ENCODE results near the gene OR11L1.

OR11L1 gene

DNA sequence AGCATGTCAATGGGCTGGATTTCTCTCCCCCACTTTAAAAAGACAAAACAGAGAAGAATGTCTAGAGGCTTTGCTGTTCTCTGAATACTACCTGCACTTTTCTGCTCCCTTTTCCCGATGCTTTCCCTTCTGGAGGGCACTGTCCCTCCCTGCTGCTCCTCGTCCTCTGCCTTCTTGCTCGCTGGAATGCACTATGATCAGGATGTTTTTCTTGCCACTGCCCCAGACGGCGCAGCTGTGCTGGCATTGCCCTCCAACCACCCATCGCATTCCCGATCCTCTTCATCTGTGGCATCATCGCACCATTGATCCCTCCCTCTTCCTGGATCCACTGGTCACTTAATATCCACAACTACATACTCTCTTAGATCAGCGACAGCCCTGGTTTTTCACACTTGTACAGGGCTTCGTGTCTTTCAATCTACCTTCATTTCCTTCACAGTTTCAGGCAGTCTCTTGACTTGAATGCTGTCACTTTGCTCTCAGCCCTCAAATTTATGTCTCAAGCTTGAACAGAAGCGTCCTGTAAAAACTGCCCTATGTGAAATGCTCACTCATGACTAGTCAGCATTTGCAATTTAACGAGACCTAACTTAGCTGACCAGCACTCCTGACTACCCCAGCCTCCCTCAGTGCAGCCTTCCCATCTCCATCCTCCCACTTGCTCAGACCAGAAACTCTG is 3.5 kb upstream of the OR11L1 start:
- no peak for TF ChIP-seq CTCF (IDR thresholded peaks at IDR 0.05; ENCODE audit: low read length, missing control alignments)
- no peak for DNase-seq (ENCODE audit: low read depth)
- no peak overlapping the region for H3K4me3 ChIP-seq (replicated peaks; ENCODE audit: low read depth, low read length)

DNA sequence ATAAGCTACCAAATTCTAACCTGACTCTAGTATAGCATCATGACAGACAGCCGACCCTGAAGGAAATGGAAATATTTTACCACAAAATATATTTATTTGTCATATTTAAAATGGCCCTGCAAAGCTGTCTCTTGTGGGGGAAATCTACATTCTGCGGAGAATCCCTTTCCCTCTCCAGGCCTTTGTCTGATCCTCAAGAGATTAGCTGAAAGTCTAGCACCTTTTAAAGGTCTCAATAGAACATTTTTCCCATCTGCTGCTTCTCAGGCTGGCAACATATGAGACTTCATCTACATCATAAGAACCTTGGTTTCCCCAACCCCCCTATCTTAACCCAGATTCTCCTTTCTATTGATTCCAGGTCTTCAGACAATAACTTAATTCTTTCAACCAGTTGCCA is 1.7 kb upstream of the OR11L1 start:
- no peak for DNase-seq (ENCODE audit: low read depth)
- H3K4me3 ChIP-seq (replicated peaks; ENCODE audit: low read depth, low read length), result no peak overlapping the region
- TF ChIP-seq CTCF (IDR thresholded peaks at IDR 0.05; ENCODE audit: low read length, missing control alignments), result no peak

DNA sequence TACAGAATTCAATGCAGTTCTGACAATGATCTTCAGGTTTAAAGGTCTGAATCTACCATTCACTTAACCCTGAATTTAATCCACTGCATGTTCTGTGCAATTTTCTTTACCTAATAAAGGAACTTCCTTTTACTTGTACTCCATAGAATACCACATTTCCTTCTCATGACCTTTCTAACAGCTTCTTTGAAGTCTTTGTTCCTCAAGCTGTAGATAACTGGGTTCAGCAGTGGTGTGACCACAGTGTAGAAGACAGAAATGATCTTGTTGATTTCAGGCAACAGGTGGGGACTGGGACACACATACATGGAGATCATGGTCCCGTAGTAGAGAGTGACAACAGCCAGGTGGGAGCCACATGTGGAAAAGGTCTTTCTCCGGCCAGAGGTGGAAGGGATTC is 878 bp downstream of the OR11L1 start:
- no peak for TF ChIP-seq CTCF (IDR thresholded peaks at IDR 0.05; ENCODE audit: low read length, missing control alignments)
- no peak for DNase-seq (ENCODE audit: low read depth)
- H3K4me3 ChIP-seq (replicated peaks; ENCODE audit: low read depth, low read length), result no peak overlapping the region

DNA sequence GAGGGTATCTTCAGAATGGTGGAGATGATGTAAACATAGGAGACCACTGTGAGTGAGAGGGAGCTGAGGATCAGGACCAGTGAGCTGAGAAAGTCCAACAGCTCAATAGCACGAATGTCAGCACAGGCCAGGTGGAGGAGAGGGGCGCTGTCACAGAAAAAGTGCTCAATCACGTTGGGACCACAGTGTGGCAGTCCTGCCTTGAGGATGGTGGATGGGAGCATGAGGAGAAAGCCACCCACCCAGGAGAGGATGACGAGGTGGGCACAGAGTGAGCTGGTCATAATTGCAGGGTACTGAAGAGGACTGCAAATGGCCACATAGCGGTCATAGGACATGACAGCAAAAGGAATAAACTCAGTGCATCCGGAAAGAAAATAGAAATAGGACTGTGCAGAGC is 8.1 kb downstream of the OR11L1 start:
- TF ChIP-seq CTCF (IDR thresholded peaks at IDR 0.05; ENCODE audit: low read length, missing control alignments), result no peak
- DNase-seq (ENCODE audit: low read depth), result no peak
- no peak overlapping the region for H3K4me3 ChIP-seq (replicated peaks; ENCODE audit: low read depth, low read length)

DNA sequence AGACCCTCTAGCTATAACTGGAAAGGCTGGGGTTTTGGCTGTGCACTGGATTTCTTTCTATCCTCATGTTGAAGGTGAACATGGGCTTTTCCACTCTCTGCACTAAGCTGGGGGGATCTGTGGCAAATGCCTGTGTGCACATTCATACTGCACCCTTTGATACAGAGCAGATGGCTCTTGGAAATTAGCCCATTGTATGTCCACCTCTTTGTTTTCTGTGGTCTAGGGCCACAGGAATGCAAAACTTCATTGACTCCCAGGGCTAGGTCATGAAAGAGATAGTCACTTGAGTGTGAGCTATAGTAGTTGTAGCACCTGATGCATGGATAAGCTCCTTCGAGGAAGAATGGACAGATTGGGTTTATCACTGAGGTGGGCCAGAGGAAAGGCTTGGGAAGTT is 12.0 kb downstream of the OR11L1 start:
- no peak overlapping the region for H3K4me3 ChIP-seq (replicated peaks; ENCODE audit: low read depth, low read length)
- no peak for DNase-seq (ENCODE audit: low read depth)
- TF ChIP-seq CTCF (IDR thresholded peaks at IDR 0.05; ENCODE audit: low read length, missing control alignments), result no peak

- no peak for TF ChIP-seq CTCF (IDR thresholded peaks at IDR 0.05; ENCODE audit: low read length, missing control alignments)
- H3K4me3 ChIP-seq (replicated peaks; ENCODE audit: low read depth, low read length), result no peak overlapping the region
- DNase-seq (ENCODE audit: low read depth), result no peak
These were observed 16.3 kb downstream of the OR11L1 start for GRCh38 chr1:247825362-247825761.

GRCh38 chr1:247824023-247824422 is 17.7 kb downstream of the OR11L1 start, which contains the start of gene OR14A16:
Gene OR14A16, minus strand, starts transcription at chr1:247824119. Its CDS starts 8,390 bp downstream, at chr1:247815729.
- no peak for DNase-seq (ENCODE audit: low read depth)
- no peak within 1 kb of the TSS for H3K4me3 ChIP-seq (replicated peaks; ENCODE audit: low read depth, low read length)
- TF ChIP-seq CTCF (IDR thresholded peaks at IDR 0.05; ENCODE audit: low read length, missing control alignments), result no peak

Measured in fibroblast of pulmonary artery (primary cell).